Activated T-cell treated with anti-CD3 and anti-CD28 coated beads, Interleukin-2, amount 50 U/mL, for 24 hours (primary cell): ENCODE measurements around the gene PRKCE.
A peak's percentile ranks its signal among the peaks of the same experiment; 100 is the strongest.

Experiments used
- DNase-seq: peaks from one replicate; pipeline ENCODE4 v3.0.0-alpha.2; 2020
- H3K27ac Mint-ChIP-seq: 2 replicates; pipeline ENCODE4 v1.8.0; 2020; ENCODE audit warnings: mild to moderate bottlenecking, mixed read lengths
- H3K27me3 Mint-ChIP-seq: 2 replicates; pipeline ENCODE4 v1.8.0; 2020; ENCODE audit warnings: mixed read lengths
- H3K36me3 Mint-ChIP-seq: 2 replicates; pipeline ENCODE4 v1.8.0; 2020; ENCODE audit warnings: low read depth, mixed read lengths
- H3K4me1 Mint-ChIP-seq: 2 replicates; pipeline ENCODE4 v1.8.0; 2020; ENCODE audit warnings: low read depth, mixed read lengths
- H3K4me3 Mint-ChIP-seq: 2 replicates; pipeline ENCODE4 v1.8.0; 2020; ENCODE audit warnings: mild to moderate bottlenecking, moderate library complexity, mixed read lengths
- H3K9me3 Mint-ChIP-seq: 2 replicates; pipeline ENCODE4 v1.8.0; 2020; ENCODE audit warnings: mixed read lengths

The PRKCE gene

GRCh38 chr2:45768208-45768607 lies 116.7 kb downstream of the PRKCE start:
- peaks cover 3% of the 10 kb centered on the region for H3K4me1 Mint-ChIP-seq

DNA sequence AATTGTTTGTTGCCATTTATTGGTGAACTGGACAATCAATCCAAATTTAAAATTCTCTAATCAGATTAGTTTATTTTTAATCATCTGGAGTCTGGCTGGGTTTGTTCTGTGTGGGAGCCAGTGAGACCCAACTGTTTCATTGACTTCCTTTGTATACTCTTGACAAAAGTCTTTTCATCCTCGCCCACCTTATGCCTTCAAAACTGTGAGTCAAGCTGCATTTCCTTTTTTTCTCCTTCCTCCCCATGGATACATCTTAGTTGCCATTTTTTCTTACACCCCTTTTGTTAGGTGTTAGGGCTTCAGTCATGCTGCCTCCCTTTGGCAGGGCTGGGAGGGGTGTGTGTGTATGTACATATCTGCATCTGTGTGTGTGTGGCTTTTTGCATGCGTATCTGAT lies 117.6 kb downstream of the PRKCE start:
- DNase-seq, result no peak
- Mint-ChIP-seq H3K36me3 (no peaks in the 10 kb centered on the region), H3K9me3 (no peaks in the 10 kb centered on the region), H3K4me3 (no peak overlapping the region), H3K27ac (no peak overlapping the region), H3K4me1 (peaks cover 3% of the 10 kb centered on the region), H3K27me3 (no peaks in the 10 kb centered on the region)

More at GRCh38 chr2:45768208-45768607, 116.7 kb downstream of the PRKCE start:
- H3K36me3 Mint-ChIP-seq, result no peaks in the 10 kb centered on the region
- no peak overlapping the region for H3K27ac Mint-ChIP-seq
- H3K27me3 Mint-ChIP-seq, result no peaks in the 10 kb centered on the region
- H3K4me3 Mint-ChIP-seq, result no peak overlapping the region
- H3K9me3 Mint-ChIP-seq, result no peaks in the 10 kb centered on the region
- no peak for DNase-seq

GRCh38 chr2:45769854-45770576 lies 118.5 kb downstream of the PRKCE start:
- Mint-ChIP-seq H3K4me1 (peaks cover 3% of the 10 kb centered on the region), H3K36me3 (no peaks in the 10 kb centered on the region), H3K27ac (no peak overlapping the region)

GRCh38 chr2:45770811-45771210 lies 119.3 kb downstream of the PRKCE start:
- no peaks in the 10 kb centered on the region for H3K27me3 Mint-ChIP-seq
- peaks cover 3% of the 10 kb centered on the region for H3K4me1 Mint-ChIP-seq
- H3K9me3 Mint-ChIP-seq, result no peaks in the 10 kb centered on the region
- H3K27ac Mint-ChIP-seq, result no peak overlapping the region
- DNase-seq, result no peak
- no peak overlapping the region for H3K4me3 Mint-ChIP-seq
- H3K36me3 Mint-ChIP-seq, result no peaks in the 10 kb centered on the region

More at GRCh38 chr2:45769854-45770576, 118.5 kb downstream of the PRKCE start:
- Mint-ChIP-seq H3K9me3 (no peaks in the 10 kb centered on the region), H3K4me3 (no peak overlapping the region), H3K27me3 (no peaks in the 10 kb centered on the region)
- DNase-seq, result no peak

DNA sequence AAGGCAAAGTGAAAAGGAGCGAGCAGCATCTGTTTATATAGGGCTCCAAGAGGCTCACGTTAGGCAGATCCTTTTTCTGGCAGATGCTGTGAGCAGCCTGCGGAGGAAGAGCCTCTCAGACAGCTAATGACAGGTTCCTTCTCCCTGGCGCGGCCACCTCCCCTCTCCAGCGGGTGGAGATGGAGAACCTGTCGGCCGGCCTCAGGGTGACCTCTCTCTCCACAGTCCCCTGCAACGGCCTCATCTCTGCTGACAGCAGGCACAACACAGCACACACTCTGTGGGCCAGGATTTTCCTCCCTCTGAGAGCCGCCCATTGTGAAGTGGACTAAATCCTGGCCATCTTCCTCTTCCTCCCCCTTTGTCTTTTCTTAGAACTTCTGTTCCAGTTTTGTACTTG lies 119.8 kb downstream of the PRKCE start:
- Mint-ChIP-seq H3K36me3 (no peaks in the 10 kb centered on the region), H3K27me3 (no peaks in the 10 kb centered on the region), H3K27ac (no peak overlapping the region), H3K9me3 (no peaks in the 10 kb centered on the region), H3K4me1 (peaks cover 3% of the 10 kb centered on the region), H3K4me3 (no peak overlapping the region)
- DNase-seq, result no peak

DNA sequence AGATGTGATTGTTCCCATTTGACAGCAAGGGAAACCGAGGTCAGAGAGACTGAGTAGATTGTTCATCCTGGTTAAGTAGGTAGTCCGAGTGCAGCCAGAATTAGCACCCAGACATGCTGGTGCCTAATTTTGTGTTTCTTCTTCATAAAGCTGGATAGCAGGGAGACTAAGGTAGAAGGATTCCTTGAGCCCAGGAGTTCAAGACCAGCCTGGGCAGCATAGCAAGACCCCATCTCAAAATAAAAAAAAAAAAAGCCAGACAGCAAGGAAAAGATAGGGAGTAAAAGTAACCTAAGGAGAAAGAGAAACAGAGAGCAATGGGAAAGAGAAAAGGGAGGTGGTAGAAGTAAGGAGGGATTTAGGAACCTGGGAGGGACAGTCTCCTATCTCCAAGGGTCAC lies 120.6 kb downstream of the PRKCE start:
- H3K9me3 Mint-ChIP-seq, result no peaks in the 10 kb centered on the region
- no peak for DNase-seq
- no peak overlapping the region for H3K4me3 Mint-ChIP-seq
- no peak overlapping the region for H3K27ac Mint-ChIP-seq
- H3K36me3 Mint-ChIP-seq, result no peaks in the 10 kb centered on the region
- H3K27me3 Mint-ChIP-seq, result no peaks in the 10 kb centered on the region
- peaks cover 3% of the 10 kb centered on the region for H3K4me1 Mint-ChIP-seq

GRCh38 chr2:45773909-45774308 lies 122.4 kb downstream of the PRKCE start:
- Mint-ChIP-seq H3K27me3 (no peaks in the 10 kb centered on the region), H3K4me1 (peaks cover 8% of the 10 kb centered on the region), H3K9me3 (no peaks in the 10 kb centered on the region), H3K4me3 (no peak overlapping the region), H3K27ac (no peak overlapping the region), H3K36me3 (no peaks in the 10 kb centered on the region)
- DNase-seq, result no peak

GRCh38 chr2:45774688-45775244 lies 123.3 kb downstream of the PRKCE start:
- Mint-ChIP-seq H3K4me1 (peaks cover 5% of the 10 kb centered on the region), H3K9me3 (no peaks in the 10 kb centered on the region), H3K4me3 (no peak overlapping the region), H3K27me3 (no peaks in the 10 kb centered on the region), H3K36me3 (no peaks in the 10 kb centered on the region), H3K27ac (no peak overlapping the region)
- no peak for DNase-seq

- H3K4me1 Mint-ChIP-seq, result peaks cover 5% of the 10 kb centered on the region
- H3K4me3 Mint-ChIP-seq, result no peak overlapping the region
- DNase-seq, result no peak
- no peaks in the 10 kb centered on the region for H3K9me3 Mint-ChIP-seq
- no peaks in the 10 kb centered on the region for H3K27me3 Mint-ChIP-seq
- H3K27ac Mint-ChIP-seq, result no peak overlapping the region
- H3K36me3 Mint-ChIP-seq, result no peaks in the 10 kb centered on the region
Measured at GRCh38 chr2:45776160-45776955, 124.9 kb downstream of the PRKCE start.

DNA sequence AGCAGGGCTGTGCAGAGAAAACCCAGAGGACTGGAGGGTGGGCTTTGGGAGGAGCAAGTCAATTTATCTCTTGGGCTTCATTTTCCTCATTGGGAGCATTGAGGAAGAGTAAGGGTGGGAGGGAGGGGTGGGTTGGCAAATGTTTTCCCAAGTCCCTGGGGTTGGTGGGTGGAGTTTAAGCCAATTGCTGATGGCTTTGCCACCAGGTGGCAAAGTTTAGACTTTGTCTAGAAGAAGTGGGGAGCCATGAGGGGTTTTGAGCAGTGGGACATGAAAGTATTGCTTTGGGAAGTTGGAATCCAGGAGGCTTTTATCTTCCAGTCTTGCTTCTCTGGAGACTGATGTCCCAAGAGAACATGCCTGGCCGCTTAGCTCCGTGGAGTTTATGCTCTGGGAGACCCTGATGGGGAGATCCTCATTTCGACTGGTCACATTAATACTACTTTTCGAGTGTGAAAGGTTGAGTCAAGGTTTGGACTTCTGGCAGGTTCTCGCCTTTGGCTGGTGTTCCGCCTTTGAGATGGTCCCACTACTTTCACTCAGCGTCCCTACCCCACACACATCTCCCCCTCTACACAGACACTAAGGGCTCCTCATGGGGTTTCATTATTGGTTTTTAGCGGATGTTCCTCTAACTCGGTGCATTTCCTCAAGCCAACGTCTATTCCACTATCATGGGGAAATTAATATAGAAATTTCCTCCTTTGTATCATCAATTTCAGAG lies 126.7 kb downstream of the PRKCE start:
- H3K27ac Mint-ChIP-seq, result no peak overlapping the region
- H3K36me3 Mint-ChIP-seq, result no peaks in the 10 kb centered on the region
- peaks cover 5% of the 10 kb centered on the region for H3K4me1 Mint-ChIP-seq
- no peak for DNase-seq
- no peaks in the 10 kb centered on the region for H3K27me3 Mint-ChIP-seq
- H3K4me3 Mint-ChIP-seq, result no peak overlapping the region
- no peaks in the 10 kb centered on the region for H3K9me3 Mint-ChIP-seq

DNA sequence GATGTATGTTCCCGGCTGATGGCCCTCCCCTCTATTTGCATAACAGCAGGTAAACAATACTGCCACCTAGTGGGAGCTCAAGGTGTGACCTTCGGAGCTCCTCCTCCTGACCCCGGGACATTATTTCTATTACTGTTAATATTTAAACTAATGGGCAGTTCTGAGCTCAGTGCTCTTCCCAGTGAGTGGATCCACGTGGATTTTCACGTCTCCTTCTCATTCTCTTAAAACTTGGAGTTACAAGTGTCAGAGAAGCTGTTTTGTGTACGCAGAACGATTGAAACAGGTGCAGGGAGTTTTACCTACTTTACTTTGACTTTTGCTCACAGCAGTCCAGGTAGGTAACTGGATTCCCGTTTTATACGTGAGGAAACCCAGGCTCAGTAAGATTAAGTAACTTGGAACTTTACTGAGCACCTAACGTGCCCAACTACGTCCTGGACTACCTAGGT lies 127.3 kb downstream of the PRKCE start:
- Mint-ChIP-seq H3K9me3 (no peaks in the 10 kb centered on the region), H3K27ac (no peak overlapping the region), H3K27me3 (no peaks in the 10 kb centered on the region), H3K4me3 (no peak overlapping the region), H3K4me1 (peaks cover 5% of the 10 kb centered on the region), H3K36me3 (no peaks in the 10 kb centered on the region)
- peak; percentile 56 for DNase-seq

GRCh38 chr2:45780541-45781463 lies 129.3 kb downstream of the PRKCE start:
- Mint-ChIP-seq H3K4me3 (no peak overlapping the region), H3K36me3 (no peaks in the 10 kb centered on the region), H3K27ac (no peak overlapping the region), H3K27me3 (no peaks in the 10 kb centered on the region), H3K4me1 (peaks cover 5% of the 10 kb centered on the region), H3K9me3 (no peaks in the 10 kb centered on the region)
- DNase-seq, result no peak

DNA sequence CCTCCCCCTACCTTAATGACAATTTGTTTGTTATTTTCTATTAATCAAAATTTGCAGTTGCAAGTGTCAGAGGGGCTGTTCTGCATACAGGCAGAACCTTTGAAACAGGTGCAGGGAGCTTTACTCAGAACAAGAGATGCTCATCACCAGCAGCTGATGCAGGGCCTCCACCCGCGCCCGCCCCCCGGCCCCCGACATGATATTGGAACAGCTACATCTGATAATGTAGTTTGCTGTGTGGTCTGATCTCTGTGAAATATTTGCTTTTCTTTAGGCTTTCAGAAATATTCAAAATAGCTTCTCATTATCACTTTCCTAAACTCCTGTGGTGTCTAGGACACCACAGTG lies 130.0 kb downstream of the PRKCE start:
- peaks cover 9% of the 10 kb centered on the region for H3K4me1 Mint-ChIP-seq
- H3K9me3 Mint-ChIP-seq, result no peaks in the 10 kb centered on the region
- H3K36me3 Mint-ChIP-seq, result no peaks in the 10 kb centered on the region
- no peak overlapping the region for H3K4me3 Mint-ChIP-seq
- H3K27ac Mint-ChIP-seq, result no peak overlapping the region
- no peaks in the 10 kb centered on the region for H3K27me3 Mint-ChIP-seq
- DNase-seq, result no peak

GRCh38 chr2:45782436-45782835 lies 131.0 kb downstream of the PRKCE start:
- Mint-ChIP-seq H3K9me3 (no peaks in the 10 kb centered on the region), H3K4me3 (no peak overlapping the region), H3K36me3 (no peaks in the 10 kb centered on the region), H3K27me3 (no peaks in the 10 kb centered on the region), H3K4me1 (peaks cover 10% of the 10 kb centered on the region), H3K27ac (no peak overlapping the region)
- DNase-seq, result no peak
